ENCODE measurements around the gene PTPRD. TPM values are rescaled to one million over a fixed set of nuclear protein-coding genes. Genes with fewer than 3 reads are reported as not detected.

PTPRD gene
- total RNA-seq, 1 experiment from 2014 or later = 69.6 TPM

DNA sequence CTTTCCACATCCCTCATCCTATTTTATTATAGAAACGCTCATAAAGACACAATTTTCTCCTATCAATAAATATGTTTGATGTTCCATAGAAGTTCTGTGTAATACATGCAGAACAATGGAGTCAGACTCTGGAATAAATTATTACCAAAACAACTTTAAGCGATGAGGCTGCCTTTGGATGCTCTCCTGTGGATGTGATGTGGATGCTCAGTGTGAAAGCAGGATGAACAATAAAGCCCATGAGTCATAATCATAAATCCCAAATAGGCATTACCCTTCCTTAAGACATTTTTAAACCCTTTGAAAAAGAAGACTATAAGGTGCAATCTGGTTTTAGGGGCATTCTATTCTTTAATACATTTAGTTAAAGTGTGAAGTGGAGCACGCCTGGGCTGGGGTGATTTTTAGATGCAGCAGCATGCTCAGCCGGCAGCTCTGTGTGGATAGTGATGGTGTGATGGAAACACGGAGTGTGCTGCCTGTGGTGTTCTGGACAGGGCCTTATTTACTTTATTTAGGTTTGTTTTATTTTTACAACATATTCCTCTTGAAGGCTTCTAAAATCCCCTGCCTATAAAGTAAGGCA is 991.4 kb downstream of the PTPRD start:
- no peaks in the 10 kb centered on the region for H3K27me3 Mint-ChIP-seq (ENCODE audit: low read depth)
- no peak for ATAC-seq
- DNase-seq (ENCODE audit: low spot score) = no peak
- TF ChIP-seq TP53 (CRISPR knock-in tag; IDR thresholded peaks at IDR 0.05) (no peak), ZNF138 (CRISPR knock-in tag; conservative IDR thresholded peaks at IDR 0.05) (no peak), IRF2 (CRISPR knock-in tag; IDR thresholded peaks at IDR 0.05; ENCODE audit: borderline replicate concordance, low read depth) (no peak), FOXK1 (CRISPR knock-in tag; IDR thresholded peaks at IDR 0.05) (no peak), PRRX2 (CRISPR knock-in tag; IDR thresholded peaks at IDR 0.05) (no peak), FOXJ3 (CRISPR knock-in tag; IDR thresholded peaks at IDR 0.05; ENCODE audit: borderline replicate concordance) (no peak), SOX15 (CRISPR knock-in tag; IDR thresholded peaks at IDR 0.05) (no peak), NFE2L1 (CRISPR knock-in tag; IDR thresholded peaks at IDR 0.05) (no peak)
- TF ChIP-seq, protein P1, sequence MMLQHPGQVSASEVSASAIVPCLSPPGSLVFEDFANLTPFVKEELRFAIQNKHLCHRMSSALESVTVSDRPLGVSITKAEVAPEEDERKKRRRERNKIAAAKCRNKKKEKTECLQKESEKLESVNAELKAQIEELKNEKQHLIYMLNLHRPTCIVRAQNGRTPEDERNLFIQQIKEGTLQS (CRISPR knock-in tag; conservative IDR thresholded peaks at IDR 0.05) = no peak
- TF ChIP-seq, protein P2, sequence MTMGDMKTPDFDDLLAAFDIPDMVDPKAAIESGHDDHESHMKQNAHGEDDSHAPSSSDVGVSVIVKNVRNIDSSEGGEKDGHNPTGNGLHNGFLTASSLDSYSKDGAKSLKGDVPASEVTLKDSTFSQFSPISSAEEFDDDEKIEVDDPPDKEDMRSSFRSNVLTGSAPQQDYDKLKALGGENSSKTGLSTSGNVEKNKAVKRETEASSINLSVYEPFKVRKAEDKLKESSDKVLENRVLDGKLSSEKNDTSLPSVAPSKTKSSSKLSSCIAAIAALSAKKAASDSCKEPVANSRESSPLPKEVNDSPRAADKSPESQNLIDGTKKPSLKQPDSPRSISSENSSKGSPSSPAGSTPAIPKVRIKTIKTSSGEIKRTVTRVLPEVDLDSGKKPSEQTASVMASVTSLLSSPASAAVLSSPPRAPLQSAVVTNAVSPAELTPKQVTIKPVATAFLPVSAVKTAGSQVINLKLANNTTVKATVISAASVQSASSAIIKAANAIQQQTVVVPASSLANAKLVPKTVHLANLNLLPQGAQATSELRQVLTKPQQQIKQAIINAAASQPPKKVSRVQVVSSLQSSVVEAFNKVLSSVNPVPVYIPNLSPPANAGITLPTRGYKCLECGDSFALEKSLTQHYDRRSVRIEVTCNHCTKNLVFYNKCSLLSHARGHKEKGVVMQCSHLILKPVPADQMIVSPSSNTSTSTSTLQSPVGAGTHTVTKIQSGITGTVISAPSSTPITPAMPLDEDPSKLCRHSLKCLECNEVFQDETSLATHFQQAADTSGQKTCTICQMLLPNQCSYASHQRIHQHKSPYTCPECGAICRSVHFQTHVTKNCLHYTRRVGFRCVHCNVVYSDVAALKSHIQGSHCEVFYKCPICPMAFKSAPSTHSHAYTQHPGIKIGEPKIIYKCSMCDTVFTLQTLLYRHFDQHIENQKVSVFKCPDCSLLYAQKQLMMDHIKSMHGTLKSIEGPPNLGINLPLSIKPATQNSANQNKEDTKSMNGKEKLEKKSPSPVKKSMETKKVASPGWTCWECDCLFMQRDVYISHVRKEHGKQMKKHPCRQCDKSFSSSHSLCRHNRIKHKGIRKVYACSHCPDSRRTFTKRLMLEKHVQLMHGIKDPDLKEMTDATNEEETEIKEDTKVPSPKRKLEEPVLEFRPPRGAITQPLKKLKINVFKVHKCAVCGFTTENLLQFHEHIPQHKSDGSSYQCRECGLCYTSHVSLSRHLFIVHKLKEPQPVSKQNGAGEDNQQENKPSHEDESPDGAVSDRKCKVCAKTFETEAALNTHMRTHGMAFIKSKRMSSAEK (CRISPR knock-in tag; IDR thresholded peaks at IDR 0.05; ENCODE audit: borderline replicate concordance) = no peak
- TF ChIP-seq, protein P3, sequence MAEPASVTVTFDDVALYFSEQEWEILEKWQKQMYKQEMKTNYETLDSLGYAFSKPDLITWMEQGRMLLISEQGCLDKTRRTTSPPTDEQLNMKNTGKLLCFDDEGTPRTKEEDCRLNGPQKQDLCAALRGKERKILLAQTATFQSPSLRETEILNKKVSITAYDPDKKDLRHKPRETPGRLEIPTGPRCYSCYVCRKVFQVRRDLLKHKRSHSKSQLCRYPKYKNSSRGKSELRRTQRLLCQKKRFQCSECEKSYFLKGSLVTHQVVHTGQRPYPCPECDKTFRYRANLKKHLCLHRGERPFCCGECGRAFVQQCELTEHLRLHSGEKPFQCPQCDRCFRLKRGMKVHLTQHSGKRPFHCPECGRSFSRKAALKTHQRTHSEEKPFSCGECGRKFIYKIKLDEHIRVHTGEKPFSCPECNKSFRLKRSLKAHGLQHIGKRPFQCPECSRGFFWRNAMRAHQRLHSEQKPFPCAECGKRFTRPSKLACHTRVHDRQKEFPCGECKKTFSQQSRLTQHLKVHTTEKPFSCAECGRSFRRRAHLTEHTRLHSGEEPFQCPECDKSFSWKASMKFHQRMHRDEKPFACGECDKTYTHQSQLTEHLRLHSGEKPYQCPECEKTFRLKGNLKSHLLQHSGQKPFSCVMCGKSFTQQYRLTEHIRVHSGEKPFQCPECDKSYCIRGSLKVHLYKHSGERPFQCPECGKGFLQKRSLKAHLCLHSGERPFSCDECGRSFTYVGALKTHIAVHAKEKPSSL (CRISPR knock-in tag; conservative IDR thresholded peaks at IDR 0.05) = no peak
- TF ChIP-seq, protein P4, sequence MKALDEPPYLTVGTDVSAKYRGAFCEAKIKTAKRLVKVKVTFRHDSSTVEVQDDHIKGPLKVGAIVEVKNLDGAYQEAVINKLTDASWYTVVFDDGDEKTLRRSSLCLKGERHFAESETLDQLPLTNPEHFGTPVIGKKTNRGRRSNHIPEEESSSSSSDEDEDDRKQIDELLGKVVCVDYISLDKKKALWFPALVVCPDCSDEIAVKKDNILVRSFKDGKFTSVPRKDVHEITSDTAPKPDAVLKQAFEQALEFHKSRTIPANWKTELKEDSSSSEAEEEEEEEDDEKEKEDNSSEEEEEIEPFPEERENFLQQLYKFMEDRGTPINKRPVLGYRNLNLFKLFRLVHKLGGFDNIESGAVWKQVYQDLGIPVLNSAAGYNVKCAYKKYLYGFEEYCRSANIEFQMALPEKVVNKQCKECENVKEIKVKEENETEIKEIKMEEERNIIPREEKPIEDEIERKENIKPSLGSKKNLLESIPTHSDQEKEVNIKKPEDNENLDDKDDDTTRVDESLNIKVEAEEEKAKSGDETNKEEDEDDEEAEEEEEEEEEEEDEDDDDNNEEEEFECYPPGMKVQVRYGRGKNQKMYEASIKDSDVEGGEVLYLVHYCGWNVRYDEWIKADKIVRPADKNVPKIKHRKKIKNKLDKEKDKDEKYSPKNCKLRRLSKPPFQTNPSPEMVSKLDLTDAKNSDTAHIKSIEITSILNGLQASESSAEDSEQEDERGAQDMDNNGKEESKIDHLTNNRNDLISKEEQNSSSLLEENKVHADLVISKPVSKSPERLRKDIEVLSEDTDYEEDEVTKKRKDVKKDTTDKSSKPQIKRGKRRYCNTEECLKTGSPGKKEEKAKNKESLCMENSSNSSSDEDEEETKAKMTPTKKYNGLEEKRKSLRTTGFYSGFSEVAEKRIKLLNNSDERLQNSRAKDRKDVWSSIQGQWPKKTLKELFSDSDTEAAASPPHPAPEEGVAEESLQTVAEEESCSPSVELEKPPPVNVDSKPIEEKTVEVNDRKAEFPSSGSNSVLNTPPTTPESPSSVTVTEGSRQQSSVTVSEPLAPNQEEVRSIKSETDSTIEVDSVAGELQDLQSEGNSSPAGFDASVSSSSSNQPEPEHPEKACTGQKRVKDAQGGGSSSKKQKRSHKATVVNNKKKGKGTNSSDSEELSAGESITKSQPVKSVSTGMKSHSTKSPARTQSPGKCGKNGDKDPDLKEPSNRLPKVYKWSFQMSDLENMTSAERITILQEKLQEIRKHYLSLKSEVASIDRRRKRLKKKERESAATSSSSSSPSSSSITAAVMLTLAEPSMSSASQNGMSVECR (CRISPR knock-in tag; IDR thresholded peaks at IDR 0.05; ENCODE audit: borderline replicate concordance) = no peak
- TF ChIP-seq, protein P5, sequence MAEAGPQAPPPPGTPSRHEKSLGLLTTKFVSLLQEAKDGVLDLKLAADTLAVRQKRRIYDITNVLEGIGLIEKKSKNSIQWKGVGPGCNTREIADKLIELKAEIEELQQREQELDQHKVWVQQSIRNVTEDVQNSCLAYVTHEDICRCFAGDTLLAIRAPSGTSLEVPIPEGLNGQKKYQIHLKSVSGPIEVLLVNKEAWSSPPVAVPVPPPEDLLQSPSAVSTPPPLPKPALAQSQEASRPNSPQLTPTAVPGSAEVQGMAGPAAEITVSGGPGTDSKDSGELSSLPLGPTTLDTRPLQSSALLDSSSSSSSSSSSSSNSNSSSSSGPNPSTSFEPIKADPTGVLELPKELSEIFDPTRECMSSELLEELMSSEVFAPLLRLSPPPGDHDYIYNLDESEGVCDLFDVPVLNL (CRISPR knock-in tag; IDR thresholded peaks at IDR 0.05; ENCODE audit: borderline replicate concordance, low read depth) = no peak
- TF ChIP-seq, protein P6, sequence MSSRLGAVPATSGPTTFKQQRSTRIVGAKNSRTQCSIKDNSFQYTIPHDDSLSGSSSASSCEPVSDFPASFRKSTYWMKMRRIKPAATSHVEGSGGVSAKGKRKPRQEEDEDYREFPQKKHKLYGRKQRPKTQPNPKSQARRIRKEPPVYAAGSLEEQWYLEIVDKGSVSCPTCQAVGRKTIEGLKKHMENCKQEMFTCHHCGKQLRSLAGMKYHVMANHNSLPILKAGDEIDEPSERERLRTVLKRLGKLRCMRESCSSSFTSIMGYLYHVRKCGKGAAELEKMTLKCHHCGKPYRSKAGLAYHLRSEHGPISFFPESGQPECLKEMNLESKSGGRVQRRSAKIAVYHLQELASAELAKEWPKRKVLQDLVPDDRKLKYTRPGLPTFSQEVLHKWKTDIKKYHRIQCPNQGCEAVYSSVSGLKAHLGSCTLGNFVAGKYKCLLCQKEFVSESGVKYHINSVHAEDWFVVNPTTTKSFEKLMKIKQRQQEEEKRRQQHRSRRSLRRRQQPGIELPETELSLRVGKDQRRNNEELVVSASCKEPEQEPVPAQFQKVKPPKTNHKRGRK (CRISPR knock-in tag; IDR thresholded peaks at IDR 0.05; ENCODE audit: borderline replicate concordance) = no peak
- H3K36me3 Mint-ChIP-seq = no peaks in the 10 kb centered on the region
- ChIA-PET CTCF (no interaction called here), POLR2A (no interaction called here)
- H3K4me3 Mint-ChIP-seq = no peak overlapping the region
- H3K27ac Mint-ChIP-seq = no peak overlapping the region
- no peaks in the 10 kb centered on the region for H3K9me3 Mint-ChIP-seq
- H3K4me1 Mint-ChIP-seq = peaks cover 14% of the 10 kb centered on the region
